Measurements from ENCODE around the gene DNAH1. TPM values are rescaled to one million over a fixed set of nuclear protein-coding genes. Genes with fewer than 3 reads are reported as not detected.
A peak's percentile ranks its signal among the peaks of the same experiment; 100 is the strongest.

The DNAH1 gene
- total and polyA plus RNA-seq, 2 of the 13 experiments (the other 11 are each of a cell fraction or from before 2014, with no cell fraction given), result 0.64 to 3.5 TPM

DNA sequence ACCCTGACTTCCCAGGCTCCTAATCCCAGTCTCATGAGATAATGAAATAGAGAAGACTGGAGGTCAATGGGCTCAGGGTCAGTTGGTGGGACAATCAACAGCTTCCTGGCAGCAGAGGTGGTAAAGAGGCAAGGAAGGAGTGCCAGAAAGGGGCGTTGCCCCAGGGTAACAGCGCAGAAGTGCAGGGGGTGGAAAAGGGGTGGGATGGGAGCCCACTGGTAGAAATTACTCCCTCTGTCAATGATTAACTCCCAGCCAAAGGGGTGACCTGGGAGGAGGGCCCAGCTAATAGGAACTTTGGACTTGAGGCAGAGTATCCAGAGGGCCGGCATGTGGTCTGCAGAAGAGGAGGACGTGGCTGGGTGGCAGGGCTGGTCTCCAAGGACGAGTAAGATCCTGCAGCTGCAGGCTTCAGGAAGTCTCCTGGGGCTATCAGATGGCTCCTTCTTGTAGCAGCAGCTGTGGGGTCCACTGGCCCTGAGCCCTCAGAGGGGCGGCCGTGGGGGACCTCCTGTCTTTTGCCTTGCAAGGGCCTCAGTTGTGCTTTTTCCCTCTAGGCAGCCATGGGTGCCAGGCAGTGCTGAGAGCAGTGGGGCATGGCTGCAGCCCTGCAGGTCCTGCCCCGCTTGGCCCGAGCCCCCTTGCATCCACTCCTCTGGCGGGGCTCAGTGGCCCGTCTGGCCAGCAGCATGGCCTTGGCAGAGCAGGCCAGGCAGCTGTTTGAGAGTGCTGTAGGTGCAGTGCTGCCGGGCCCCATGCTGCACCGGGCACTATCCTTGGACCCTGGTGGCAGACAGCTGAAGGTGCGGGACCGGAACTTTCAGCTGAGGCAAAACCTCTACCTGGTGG is 26.1 kb upstream of the DNAH1 start (continued):
- TF ChIP-seq ISL2 (CRISPR knock-in tag; IDR thresholded peaks at IDR 0.05) (peak; percentile 61; the same call in 1 of the 2 replicates), NCOA1 (CRISPR knock-in tag; IDR thresholded peaks at IDR 0.05) (0 out of 2 replicates have a peak, but pooled peaks have one; percentile 60), ARNTL (CRISPR knock-in tag; IDR thresholded peaks at IDR 0.05) (peak; percentile 79; the same call in 1 of the 2 replicates), HDAC2 (CRISPR knock-in tag; IDR thresholded peaks at IDR 0.05) (peak; percentile 74), ZNF205 (CRISPR knock-in tag; IDR thresholded peaks at IDR 0.05) (no peak), ZC3H4 (CRISPR knock-in tag; IDR thresholded peaks at IDR 0.05; ENCODE audit: borderline replicate concordance) (no peak; the same call in 1 of the 2 replicates), JUND (CRISPR knock-in tag; IDR thresholded peaks at IDR 0.05) (0 out of 2 replicates have a peak, but pooled peaks have one; percentile 53), ZXDC (CRISPR knock-in tag; IDR thresholded peaks at IDR 0.05) (no peak; the same call in none of the 2 replicates), RFX5 (IDR thresholded peaks at IDR 0.05; ENCODE audit: low read depth, low read length) (no peak), ZNF44 (CRISPR knock-in tag; IDR thresholded peaks at IDR 0.05) (peak; percentile 82; the same call in 1 of the 2 replicates)
- TF ChIP-seq, protein P1, sequence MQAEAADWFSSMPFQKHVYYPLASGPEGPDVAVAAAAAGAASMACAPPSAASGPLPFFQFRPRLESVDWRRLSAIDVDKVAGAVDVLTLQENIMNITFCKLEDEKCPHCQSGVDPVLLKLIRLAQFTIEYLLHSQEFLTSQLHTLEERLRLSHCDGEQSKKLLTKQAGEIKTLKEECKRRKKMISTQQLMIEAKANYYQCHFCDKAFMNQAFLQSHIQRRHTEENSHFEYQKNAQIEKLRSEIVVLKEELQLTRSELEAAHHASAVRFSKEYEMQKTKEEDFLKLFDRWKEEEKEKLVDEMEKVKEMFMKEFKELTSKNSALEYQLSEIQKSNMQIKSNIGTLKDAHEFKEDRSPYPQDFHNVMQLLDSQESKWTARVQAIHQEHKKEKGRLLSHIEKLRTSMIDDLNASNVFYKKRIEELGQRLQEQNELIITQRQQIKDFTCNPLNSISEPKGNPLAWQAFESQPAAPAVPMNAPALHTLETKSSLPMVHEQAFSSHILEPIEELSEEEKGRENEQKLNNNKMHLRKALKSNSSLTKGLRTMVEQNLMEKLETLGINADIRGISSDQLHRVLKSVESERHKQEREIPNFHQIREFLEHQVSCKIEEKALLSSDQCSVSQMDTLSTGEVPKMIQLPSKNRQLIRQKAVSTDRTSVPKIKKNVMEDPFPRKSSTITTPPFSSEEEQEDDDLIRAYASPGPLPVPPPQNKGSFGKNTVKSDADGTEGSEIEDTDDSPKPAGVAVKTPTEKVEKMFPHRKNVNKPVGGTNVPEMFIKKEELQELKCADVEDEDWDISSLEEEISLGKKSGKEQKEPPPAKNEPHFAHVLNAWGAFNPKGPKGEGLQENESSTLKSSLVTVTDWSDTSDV (CRISPR knock-in tag; IDR thresholded peaks at IDR 0.05), result peak; percentile 74; the same call in 1 of the 2 replicates
- TF ChIP-seq, protein P2, sequence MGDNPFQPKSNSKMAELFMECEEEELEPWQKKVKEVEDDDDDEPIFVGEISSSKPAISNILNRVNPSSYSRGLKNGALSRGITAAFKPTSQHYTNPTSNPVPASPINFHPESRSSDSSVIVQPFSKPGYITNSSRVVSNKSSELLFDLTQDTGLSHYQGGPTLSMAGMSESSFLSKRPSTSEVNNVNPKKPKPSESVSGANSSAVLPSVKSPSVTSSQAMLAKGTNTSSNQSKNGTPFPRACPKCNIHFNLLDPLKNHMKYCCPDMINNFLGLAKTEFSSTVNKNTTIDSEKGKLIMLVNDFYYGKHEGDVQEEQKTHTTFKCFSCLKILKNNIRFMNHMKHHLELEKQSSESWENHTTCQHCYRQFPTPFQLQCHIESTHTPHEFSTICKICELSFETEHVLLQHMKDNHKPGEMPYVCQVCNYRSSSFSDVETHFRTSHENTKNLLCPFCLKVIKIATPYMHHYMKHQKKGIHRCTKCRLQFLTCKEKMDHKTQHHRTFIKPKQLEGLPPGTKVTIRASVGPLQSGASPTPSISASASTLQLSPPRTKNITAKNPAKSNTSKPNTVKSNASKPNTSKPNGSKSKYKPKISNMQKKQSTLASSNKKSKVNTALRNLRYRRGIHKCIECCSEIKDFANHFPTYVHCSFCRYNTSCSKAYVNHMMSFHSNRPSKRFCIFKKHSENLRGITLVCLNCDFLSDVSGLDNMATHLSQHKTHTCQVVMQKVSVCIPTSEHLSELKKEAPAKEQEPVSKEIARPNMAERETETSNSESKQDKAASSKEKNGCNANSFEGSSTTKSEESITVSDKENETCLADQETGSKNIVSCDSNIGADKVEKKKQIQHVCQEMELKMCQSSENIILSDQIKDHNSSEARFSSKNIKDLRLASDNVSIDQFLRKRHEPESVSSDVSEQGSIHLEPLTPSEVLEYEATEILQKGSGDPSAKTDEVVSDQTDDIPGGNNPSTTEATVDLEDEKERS (CRISPR knock-in tag; IDR thresholded peaks at IDR 0.05), result peak; percentile 26; the same call in 1 of the 2 replicates
- TF ChIP-seq, protein P3, sequence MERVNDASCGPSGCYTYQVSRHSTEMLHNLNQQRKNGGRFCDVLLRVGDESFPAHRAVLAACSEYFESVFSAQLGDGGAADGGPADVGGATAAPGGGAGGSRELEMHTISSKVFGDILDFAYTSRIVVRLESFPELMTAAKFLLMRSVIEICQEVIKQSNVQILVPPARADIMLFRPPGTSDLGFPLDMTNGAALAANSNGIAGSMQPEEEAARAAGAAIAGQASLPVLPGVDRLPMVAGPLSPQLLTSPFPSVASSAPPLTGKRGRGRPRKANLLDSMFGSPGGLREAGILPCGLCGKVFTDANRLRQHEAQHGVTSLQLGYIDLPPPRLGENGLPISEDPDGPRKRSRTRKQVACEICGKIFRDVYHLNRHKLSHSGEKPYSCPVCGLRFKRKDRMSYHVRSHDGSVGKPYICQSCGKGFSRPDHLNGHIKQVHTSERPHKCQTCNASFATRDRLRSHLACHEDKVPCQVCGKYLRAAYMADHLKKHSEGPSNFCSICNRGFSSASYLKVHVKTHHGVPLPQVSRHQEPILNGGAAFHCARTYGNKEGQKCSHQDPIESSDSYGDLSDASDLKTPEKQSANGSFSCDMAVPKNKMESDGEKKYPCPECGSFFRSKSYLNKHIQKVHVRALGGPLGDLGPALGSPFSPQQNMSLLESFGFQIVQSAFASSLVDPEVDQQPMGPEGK (CRISPR knock-in tag; IDR thresholded peaks at IDR 0.05), result peak; percentile 84
- TF ChIP-seq, protein P4, sequence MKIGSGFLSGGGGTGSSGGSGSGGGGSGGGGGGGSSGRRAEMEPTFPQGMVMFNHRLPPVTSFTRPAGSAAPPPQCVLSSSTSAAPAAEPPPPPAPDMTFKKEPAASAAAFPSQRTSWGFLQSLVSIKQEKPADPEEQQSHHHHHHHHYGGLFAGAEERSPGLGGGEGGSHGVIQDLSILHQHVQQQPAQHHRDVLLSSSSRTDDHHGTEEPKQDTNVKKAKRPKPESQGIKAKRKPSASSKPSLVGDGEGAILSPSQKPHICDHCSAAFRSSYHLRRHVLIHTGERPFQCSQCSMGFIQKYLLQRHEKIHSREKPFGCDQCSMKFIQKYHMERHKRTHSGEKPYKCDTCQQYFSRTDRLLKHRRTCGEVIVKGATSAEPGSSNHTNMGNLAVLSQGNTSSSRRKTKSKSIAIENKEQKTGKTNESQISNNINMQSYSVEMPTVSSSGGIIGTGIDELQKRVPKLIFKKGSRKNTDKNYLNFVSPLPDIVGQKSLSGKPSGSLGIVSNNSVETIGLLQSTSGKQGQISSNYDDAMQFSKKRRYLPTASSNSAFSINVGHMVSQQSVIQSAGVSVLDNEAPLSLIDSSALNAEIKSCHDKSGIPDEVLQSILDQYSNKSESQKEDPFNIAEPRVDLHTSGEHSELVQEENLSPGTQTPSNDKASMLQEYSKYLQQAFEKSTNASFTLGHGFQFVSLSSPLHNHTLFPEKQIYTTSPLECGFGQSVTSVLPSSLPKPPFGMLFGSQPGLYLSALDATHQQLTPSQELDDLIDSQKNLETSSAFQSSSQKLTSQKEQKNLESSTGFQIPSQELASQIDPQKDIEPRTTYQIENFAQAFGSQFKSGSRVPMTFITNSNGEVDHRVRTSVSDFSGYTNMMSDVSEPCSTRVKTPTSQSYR (CRISPR knock-in tag; IDR thresholded peaks at IDR 0.05; ENCODE audit: borderline replicate concordance), result no peak; the same call in 1 of the 2 replicates
